ENCODE results near the gene XYLB.

XYLB gene

DNA sequence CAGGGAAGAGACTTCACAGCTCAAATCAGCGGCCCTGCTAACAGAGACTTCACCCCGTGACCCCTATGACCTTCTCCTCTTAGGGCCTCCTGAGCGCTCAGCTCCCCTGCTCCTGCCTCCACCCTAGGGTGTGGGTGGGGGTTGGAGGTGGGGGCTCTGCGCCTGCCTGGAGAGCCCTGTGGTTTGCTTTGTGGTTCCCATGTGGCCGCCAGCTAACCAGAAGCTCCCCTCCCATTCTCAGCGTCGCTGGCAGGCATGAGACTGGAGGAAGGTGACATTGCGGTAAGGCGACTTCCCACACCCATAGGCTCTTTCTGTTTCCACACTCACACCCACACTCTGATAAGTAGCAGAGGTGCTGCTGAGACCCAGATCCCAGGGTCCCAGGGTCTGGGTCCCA lies 27.6 kb downstream of the XYLB start:
- Histone ChIP-seq H3K4me3 (ENCODE audit: low read length) (no peak overlapping the region), H2AFZ (ENCODE audit: low read depth, low read length) (no peak overlapping the region), H3K27me3 (ENCODE audit: insufficient read depth, low read length) (no peaks in the 10 kb centered on the region), H3K4me1 (ENCODE audit: insufficient read depth, low read length) (no peaks in the 10 kb centered on the region), H3K9me3 (ENCODE audit: low read length) (no peaks in the 10 kb centered on the region), H3K36me3 (ENCODE audit: insufficient read depth, low read length) (peaks cover 29% of the 10 kb centered on the region)

- Histone ChIP-seq H3K9me3 (ENCODE audit: low read length) (no peaks in the 10 kb centered on the region), H3K36me3 (ENCODE audit: insufficient read depth, low read length) (peaks cover 34% of the 10 kb centered on the region), H3K4me3 (ENCODE audit: low read length) (no peak overlapping the region)
Observed at GRCh38 chr3:38375072-38375471, 28.5 kb downstream of the XYLB start.

DNA sequence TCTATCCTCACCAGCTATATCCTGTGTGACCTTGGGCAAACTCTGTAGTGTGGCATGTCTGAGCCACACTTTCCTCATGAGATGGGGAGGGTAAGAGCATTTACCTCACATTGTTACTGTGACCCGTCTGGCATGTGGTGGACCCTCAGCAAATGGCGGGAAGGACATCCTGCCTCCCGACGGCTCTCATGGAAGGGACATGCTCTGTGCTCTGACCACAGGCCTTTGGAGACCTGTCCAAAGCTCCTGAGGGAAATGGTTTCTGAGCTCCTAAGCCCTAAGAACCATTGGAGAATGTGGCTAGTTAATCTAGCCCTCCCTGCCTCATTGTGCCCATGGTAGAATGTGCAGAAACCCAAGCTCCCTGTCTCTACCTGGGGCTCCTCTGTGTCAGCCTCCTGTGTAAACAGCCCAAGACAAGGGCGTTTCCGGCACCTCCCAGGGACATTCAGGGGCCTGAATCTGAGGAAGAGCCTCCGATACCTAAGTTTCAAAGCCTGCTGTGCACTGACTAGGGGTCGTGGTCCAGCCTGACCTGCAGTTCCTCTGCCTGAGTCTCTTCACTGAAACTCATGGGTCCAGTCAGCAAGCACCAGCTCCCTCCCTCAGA lies 29.0 kb downstream of the XYLB start:
- H2AFZ ChIP-seq (ENCODE audit: low read depth, low read length): no peak overlapping the region
- no peaks in the 10 kb centered on the region for H3K27me3 ChIP-seq (ENCODE audit: insufficient read depth, low read length)
- no peaks in the 10 kb centered on the region for H3K9me3 ChIP-seq (ENCODE audit: low read length)
- no peaks in the 10 kb centered on the region for H3K4me1 ChIP-seq (ENCODE audit: insufficient read depth, low read length)
- peaks cover 36% of the 10 kb centered on the region for H3K36me3 ChIP-seq (ENCODE audit: insufficient read depth, low read length)
- H3K4me3 ChIP-seq (ENCODE audit: low read length): no peak overlapping the region

More at GRCh38 chr3:38375072-38375471, 28.5 kb downstream of the XYLB start:
- Histone ChIP-seq H3K27me3 (ENCODE audit: insufficient read depth, low read length) (no peaks in the 10 kb centered on the region), H2AFZ (ENCODE audit: low read depth, low read length) (no peak overlapping the region), H3K4me1 (ENCODE audit: insufficient read depth, low read length) (no peaks in the 10 kb centered on the region)

GRCh38 chr3:38376098-38376816 lies 29.7 kb downstream of the XYLB start:
- no peaks in the 10 kb centered on the region for H3K4me1 ChIP-seq (ENCODE audit: insufficient read depth, low read length)
- H3K9me3 ChIP-seq (ENCODE audit: low read length): no peaks in the 10 kb centered on the region
- H3K36me3 ChIP-seq (ENCODE audit: insufficient read depth, low read length): peaks cover 38% of the 10 kb centered on the region
- no peak overlapping the region for H2AFZ ChIP-seq (ENCODE audit: low read depth, low read length)
- H3K27me3 ChIP-seq (ENCODE audit: insufficient read depth, low read length): no peaks in the 10 kb centered on the region
- H3K4me3 ChIP-seq (ENCODE audit: low read length): no peak overlapping the region

DNA sequence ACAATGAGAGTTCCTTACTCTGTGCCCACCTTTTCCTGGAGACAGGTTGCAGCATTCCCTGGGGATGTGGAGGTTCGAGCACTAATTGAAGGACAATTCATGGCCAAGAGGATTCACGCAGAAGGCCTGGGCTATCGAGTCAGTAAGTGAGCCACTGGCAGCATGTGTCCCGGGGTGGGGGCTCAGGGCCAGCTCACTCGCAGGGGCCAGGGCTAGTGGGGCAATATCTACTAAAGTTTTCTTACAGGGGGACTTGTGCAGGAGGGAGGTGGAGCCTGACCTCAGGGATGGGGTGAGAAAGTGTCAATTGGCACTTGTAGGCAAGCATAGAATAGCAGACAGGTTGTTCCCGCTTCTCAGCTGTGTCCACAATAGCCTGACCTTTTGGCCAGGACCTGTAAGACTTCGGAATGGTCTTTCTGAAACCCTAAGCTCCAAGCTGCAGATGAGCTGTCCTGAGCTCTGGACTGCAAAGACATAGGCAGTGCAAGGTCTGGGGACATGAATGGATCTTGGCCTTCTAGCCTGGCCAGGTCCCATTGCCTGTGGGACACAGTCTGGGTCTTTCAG lies 32.7 kb downstream of the XYLB start:
- Histone ChIP-seq H3K4me3 (ENCODE audit: low read length) (no peak overlapping the region), H3K36me3 (ENCODE audit: insufficient read depth, low read length) (peaks cover 28% of the 10 kb centered on the region), H3K9me3 (ENCODE audit: low read length) (no peaks in the 10 kb centered on the region), H3K27me3 (ENCODE audit: insufficient read depth, low read length) (no peaks in the 10 kb centered on the region), H2AFZ (ENCODE audit: low read depth, low read length) (no peak overlapping the region), H3K4me1 (ENCODE audit: insufficient read depth, low read length) (no peaks in the 10 kb centered on the region)

- Histone ChIP-seq H3K36me3 (ENCODE audit: insufficient read depth, low read length) (peaks cover 20% of the 10 kb centered on the region), H3K4me3 (ENCODE audit: low read length) (no peak overlapping the region), H3K4me1 (ENCODE audit: insufficient read depth, low read length) (no peaks in the 10 kb centered on the region), H3K9me3 (ENCODE audit: low read length) (peaks cover 3% of the 10 kb centered on the region), H3K27me3 (ENCODE audit: insufficient read depth, low read length) (no peaks in the 10 kb centered on the region), H2AFZ (ENCODE audit: low read depth, low read length) (no peak overlapping the region)
Observed at GRCh38 chr3:38382506-38383080, 36.0 kb downstream of the XYLB start.

DNA sequence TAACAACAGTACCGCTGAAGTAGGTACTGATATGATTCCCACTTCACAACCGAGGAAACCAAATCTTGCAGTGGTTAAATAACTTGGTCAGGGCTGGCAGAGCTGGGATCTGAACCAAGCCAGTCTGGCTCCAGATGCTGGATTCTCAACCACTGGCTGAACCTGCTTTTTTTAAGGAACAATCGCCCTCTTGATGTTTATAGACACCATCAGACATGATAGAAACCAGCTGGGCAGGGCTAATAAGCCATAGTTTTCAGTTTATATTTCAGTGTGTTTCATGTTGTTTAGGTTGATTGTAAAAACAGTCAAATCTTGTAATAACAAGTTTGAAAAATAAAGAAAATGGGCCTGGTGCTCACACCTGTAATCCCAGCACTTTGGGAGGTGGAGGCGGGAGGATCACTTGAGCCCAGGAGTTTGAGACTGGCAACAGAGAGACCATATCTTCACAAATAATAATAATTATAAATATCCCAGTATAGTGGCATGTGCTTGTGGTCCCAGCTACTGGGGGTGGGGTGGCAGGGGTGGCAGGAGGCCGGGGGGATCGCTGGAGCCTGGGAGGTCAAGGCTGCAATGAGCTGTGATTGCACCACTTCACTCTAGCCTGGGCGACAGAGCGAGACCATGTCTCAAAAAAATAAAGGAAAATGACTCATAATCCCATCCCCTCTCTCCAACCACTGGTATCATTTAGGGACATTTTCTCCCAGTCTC lies 36.7 kb downstream of the XYLB start:
- no peak overlapping the region for H2AFZ ChIP-seq (ENCODE audit: low read depth, low read length)
- no peaks in the 10 kb centered on the region for H3K4me1 ChIP-seq (ENCODE audit: insufficient read depth, low read length)
- H3K36me3 ChIP-seq (ENCODE audit: insufficient read depth, low read length): peaks cover 19% of the 10 kb centered on the region
- H3K27me3 ChIP-seq (ENCODE audit: insufficient read depth, low read length): no peaks in the 10 kb centered on the region
- H3K9me3 ChIP-seq (ENCODE audit: low read length): peaks cover 3% of the 10 kb centered on the region
- no peak overlapping the region for H3K4me3 ChIP-seq (ENCODE audit: low read length)

DNA sequence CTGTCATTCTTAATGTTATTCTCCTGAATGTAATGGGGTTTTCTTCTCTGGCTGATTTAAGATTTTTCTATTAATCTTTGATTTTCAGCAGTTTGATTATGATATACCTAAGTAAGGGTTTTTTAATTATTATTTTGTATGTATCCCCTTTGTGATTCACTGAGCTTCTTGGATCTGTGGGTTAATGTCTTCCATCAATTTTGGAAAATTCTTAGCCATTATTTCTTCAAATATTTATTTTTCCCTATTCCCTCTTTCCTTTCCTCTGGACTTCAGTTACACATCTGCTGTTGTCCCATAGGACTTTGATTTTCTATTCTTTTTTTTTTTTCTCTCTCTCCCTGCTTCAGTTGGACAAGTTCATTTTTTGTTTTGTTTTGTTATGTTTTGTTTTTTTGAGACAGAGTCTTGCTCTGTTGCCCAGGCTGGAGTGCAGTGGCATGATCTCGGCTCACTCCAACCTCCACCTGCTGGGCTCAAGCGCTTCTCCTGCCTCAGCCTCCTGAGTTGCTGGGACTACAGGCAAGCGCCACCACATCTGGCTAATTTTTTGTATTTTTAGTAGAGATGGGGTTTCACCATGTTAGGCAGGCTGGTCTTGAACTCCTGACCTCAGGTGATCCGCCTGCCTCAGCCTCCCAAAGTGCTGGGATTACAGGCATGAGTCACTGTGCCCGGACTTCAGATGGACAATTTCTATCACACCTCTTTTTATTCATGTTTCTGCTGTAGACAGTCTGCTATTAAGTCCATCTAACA lies 40.6 kb downstream of the XYLB start:
- H3K9me3 ChIP-seq (ENCODE audit: low read length): peaks cover 3% of the 10 kb centered on the region
- H3K27me3 ChIP-seq (ENCODE audit: insufficient read depth, low read length): no peaks in the 10 kb centered on the region
- no peak overlapping the region for H2AFZ ChIP-seq (ENCODE audit: low read depth, low read length)
- H3K4me3 ChIP-seq (ENCODE audit: low read length): no peak overlapping the region
- H3K36me3 ChIP-seq (ENCODE audit: insufficient read depth, low read length): no peaks in the 10 kb centered on the region
- H3K4me1 ChIP-seq (ENCODE audit: insufficient read depth, low read length): no peaks in the 10 kb centered on the region

- H3K27me3 ChIP-seq (ENCODE audit: insufficient read depth, low read length): no peaks in the 10 kb centered on the region
- H2AFZ ChIP-seq (ENCODE audit: low read depth, low read length): no peak overlapping the region
Observed at GRCh38 chr3:38387862-38388261, 41.3 kb downstream of the XYLB start.

DNA sequence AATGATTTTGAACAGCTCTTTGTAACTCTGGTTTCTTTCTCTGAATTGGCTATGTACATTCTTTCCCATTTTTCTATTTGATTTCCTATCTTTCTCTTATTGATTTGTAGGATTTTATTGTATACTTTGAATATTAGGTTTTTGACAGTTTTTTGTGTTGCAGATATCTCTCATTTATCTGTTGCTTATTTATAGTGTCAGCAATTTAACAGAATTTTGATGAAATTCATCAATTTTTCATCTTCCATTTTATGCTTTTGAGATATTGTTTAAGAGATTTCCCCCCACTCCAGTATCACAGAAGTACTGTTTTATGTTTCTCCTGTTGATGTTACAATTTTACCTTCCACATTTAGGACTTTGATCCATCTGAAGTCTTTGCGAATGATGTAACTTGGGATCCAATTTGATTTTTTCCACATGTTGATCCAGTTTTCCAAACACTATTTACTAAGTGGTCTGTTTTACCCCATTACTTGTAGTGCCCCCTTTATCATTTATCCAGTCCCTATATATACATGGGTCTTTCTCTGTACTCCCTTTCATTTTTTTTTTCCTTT lies 46.1 kb downstream of the XYLB start:
- no peaks in the 10 kb centered on the region for H3K9me3 ChIP-seq (ENCODE audit: low read length)
- H3K4me3 ChIP-seq (ENCODE audit: low read length): no peak overlapping the region
- no peaks in the 10 kb centered on the region for H3K36me3 ChIP-seq (ENCODE audit: insufficient read depth, low read length)
- H3K27me3 ChIP-seq (ENCODE audit: insufficient read depth, low read length): no peaks in the 10 kb centered on the region
- H3K4me1 ChIP-seq (ENCODE audit: insufficient read depth, low read length): no peaks in the 10 kb centered on the region
- H2AFZ ChIP-seq (ENCODE audit: low read depth, low read length): no peak overlapping the region

More at GRCh38 chr3:38387862-38388261, 41.3 kb downstream of the XYLB start:
- no peak overlapping the region for H3K4me3 ChIP-seq (ENCODE audit: low read length)
- no peaks in the 10 kb centered on the region for H3K4me1 ChIP-seq (ENCODE audit: insufficient read depth, low read length)
- H3K9me3 ChIP-seq (ENCODE audit: low read length): peaks cover 3% of the 10 kb centered on the region
- H3K36me3 ChIP-seq (ENCODE audit: insufficient read depth, low read length): no peaks in the 10 kb centered on the region

DNA sequence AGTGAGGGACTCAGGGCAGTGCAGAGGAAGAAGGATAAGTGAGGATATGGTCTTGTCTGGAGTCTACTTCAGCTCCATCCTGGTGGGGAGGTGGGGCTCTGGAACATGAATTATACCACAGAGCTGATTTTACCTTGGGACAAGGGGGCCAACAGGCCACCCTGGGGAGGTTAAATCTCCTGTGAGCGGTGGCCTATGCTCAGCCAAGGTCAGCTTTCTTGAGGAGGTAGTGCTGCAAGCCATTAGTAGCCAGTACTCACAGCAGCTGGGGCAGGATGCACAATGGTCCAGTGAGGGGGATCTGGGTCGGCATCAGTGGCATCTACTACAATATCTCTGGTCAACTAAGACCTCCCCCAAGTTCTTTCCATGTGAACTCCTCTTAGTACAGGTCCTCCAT lies 49.7 kb downstream of the XYLB start:
- Histone ChIP-seq H3K4me1 (ENCODE audit: insufficient read depth, low read length) (no peaks in the 10 kb centered on the region), H3K36me3 (ENCODE audit: insufficient read depth, low read length) (peaks cover 6% of the 10 kb centered on the region), H3K9me3 (ENCODE audit: low read length) (no peaks in the 10 kb centered on the region), H2AFZ (ENCODE audit: low read depth, low read length) (no peak overlapping the region), H3K27me3 (ENCODE audit: insufficient read depth, low read length) (no peaks in the 10 kb centered on the region), H3K4me3 (ENCODE audit: low read length) (no peak overlapping the region)

GRCh38 chr3:38396861-38397260 lies 50.3 kb downstream of the XYLB start:
- H3K27me3 ChIP-seq (ENCODE audit: insufficient read depth, low read length): no peaks in the 10 kb centered on the region
- no peaks in the 10 kb centered on the region for H3K4me1 ChIP-seq (ENCODE audit: insufficient read depth, low read length)
- no peak overlapping the region for H3K4me3 ChIP-seq (ENCODE audit: low read length)
- H2AFZ ChIP-seq (ENCODE audit: low read depth, low read length): no peak overlapping the region
- peaks cover 7% of the 10 kb centered on the region for H3K36me3 ChIP-seq (ENCODE audit: insufficient read depth, low read length)
- no peaks in the 10 kb centered on the region for H3K9me3 ChIP-seq (ENCODE audit: low read length)

Measured in neuron (in vitro differentiated cells).